VCaP (cell line): ENCODE data around the gene JUNB.

Source experiments
- H3K27ac ChIP-seq: fragments of 450-650 bp; 2 replicates; pipeline ENCODE4 v1.5.1; 2017
- CTCF ChIP-seq: fragments of 450-650 bp; conservative IDR thresholded peaks from 2 replicates; pipeline ENCODE4 v1.5.1; 2017; ENCODE audit warnings: mild to moderate bottlenecking, moderate library complexity

The JUNB gene

DNA sequence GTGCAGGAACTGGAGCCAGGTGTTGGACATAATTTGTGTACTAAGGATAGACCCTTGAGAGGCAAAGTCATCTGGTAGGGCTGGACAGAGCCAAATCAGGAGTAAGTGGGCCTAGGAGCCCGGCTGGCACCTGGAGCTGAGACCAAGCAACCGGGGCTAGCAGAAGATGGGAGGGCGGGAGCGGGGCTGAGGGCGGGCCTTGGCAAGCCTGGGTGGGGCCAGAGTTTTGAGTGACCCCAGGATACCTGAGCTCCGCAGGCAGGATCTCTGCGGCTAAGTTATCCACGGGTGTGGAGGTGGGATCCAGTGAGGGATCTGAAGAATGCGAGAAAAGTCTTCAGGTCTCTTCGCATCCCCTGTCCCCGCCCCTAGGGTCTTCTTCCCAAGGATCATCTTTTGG, 24.1 kb upstream of the JUNB start:
- no peak for TF ChIP-seq CTCF
- no peak overlapping the region for H3K27ac ChIP-seq

DNA sequence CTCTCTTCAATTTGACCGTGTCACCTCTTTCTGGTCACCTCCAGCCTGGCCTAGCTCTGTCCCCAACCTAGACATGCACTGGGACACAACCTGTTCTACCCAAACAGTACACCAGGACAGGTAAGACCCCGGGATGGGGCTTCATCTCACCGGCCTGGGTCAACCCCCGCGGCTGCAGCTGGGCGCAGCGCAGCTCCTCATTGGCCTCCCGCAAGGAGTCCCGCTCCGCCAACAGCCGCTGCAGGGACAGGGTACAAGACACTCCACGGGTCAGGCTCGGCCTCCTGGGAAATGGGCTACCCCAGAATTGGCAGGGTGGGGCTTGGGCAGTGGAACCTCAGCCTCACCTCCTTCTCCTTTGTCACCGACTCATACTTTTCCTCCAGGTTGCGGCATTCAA, 23.6 kb upstream of the JUNB start:
- no peak overlapping the region for H3K27ac ChIP-seq
- no peak for TF ChIP-seq CTCF

DNA sequence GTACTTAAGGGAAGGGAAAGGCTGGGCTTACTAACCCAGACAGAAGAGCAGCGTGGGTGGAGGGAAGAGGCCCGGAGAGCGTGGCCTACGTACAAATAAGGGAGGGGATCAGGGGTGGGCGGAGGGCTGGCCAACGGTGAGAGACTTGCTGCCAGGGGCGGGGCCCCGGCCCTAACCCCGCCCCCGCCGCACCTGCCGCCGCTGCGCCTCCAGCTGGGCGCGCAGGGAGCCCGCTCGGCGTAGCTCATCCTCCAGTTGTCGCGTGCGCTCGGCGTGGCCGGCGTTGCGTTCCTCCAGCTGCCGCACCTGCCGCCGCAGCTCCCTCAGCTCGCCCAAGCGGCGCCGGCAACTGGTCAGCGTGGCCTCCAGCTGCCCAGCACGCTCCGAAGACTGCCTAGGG, 21.6 kb upstream of the JUNB start:
- H3K27ac ChIP-seq, result no peak overlapping the region
- no peak for TF ChIP-seq CTCF

GRCh38 chr19:12770922-12771321, 20.4 kb upstream of the JUNB start:
- no peak overlapping the region for H3K27ac ChIP-seq
- TF ChIP-seq CTCF, result no peak

DNA sequence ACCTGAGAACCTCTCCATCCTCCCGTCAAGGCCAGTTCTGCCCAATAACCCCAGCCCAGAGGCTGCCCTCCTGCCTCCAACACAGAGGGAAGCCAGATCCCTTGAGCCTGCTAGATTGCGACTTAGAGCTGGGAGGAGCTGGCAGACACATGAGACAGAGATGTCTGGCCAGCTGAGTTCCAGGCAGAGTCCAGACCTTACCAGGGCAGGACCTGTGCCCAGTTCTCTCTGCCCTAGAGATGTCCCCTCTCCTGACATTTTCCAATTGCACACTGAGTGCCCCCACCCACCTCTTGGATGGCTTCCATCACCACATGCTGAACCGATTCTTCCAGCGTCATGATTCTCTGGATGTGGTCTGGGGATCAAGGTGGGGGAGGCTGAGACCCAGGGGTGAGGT, 19.0 kb upstream of the JUNB start:
- 0 out of 2 replicates have a peak overlapping the region, but pooled peaks have one; percentile 93 for H3K27ac ChIP-seq
- TF ChIP-seq CTCF, result no peak

- peak overlapping the region; percentile 93 for H3K27ac ChIP-seq
- TF ChIP-seq CTCF, result 0 out of 2 replicates have a peak, but pooled peaks have one; percentile 14
Measured at GRCh38 chr19:12773571-12773970, 17.7 kb upstream of the JUNB start.

DNA sequence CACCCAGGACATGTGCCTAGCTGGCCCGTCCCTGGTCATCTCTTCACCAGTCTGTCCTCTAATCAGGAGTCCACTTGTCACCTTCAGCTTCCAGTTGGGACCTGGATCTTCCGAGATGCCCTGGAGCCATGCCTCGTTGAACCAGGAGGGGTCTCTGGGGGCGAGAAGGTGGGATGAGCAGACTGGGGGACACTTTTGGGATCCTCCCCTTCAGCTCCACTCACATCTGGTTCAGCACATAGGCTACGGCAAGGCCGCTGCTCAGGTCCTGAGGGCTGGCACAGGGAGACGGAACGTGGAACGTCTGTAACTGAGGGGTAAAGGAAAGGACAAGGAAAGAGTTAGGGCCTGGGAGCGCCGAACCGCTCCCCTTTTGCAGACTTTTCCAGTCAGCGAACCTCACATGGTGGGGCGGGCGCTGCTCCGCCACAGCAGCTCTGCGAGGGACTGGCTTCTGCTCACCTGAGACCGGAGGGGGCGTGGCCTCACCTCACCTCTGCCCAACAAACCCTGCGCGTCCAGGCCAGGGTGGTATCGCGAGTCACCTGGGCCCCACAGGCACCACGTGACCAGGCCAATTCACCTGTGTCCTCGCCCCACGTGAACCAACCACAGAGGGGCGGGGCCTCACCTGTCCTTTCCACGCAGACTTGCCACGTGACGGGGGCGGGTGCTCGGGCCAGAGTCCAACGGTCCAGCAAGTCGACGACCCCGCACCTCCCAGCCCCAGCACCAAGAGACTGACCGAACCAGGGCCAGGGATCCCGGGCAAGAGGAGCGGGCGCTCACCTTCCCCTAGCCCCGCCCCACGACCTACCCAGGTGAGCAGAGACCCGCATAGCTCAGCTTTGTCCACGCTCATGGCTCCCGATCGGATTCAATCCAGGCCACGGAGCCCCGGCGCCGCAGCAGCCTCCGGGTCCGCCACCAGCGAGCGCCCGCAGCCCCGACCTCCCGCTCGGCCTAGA, 16.4 kb upstream of the JUNB start, which contains the start of gene HOOK2:
Gene HOOK2, minus strand, starts transcription at position 965 of the 968 bp plus-strand sequence. Its CDS starts 103 bp downstream, at position 862.
- no peak for TF ChIP-seq CTCF
- H3K27ac ChIP-seq, result peak within 1 kb of the TSS; percentile 93
